ENCODE data around the gene GJC2.

Gene GJC2

GRCh38 chr1:228122921-228123441 lies 26.7 kb upstream of the GJC2 start:
- Histone ChIP-seq H3K27ac (ENCODE audit: low read length) (no peak overlapping the region), H3K4me1 (ENCODE audit: insufficient read depth, low read length) (no peaks in the 10 kb centered on the region), H3K79me2 (ENCODE audit: insufficient read depth, low read length) (no peaks in the 10 kb centered on the region), H3K4me3 (ENCODE audit: low read depth in 1 of 2, low read length in 2 of 2) (no peak overlapping the region), H2AFZ (ENCODE audit: low read depth, low read length) (no peak overlapping the region), H3K9me3 (ENCODE audit: insufficient read depth, low read length, severe bottlenecking) (peaks cover 9% of the 10 kb centered on the region), H3K4me2 (ENCODE audit: insufficient read depth, low read length) (no peak overlapping the region), H3K36me3 (ENCODE audit: insufficient read depth, low read length) (no peaks in the 10 kb centered on the region), H3K27me3 (ENCODE audit: insufficient read depth, low read length, poor library complexity) (peaks cover 9% of the 10 kb centered on the region), H4K20me1 (ENCODE audit: insufficient read depth, low read length) (no peaks in the 10 kb centered on the region), H3K9ac (ENCODE audit: low read depth, low read length) (no peak overlapping the region)
- ATAC-seq (ENCODE audit: insufficient read depth, low read depth) = no peak
- DNase-seq = no peak
- no peak for TF ChIP-seq CTCF (IDR thresholded peaks at IDR 0.05; ENCODE audit: borderline replicate concordance, extremely low read depth, low read length, poor library complexity, severe bottlenecking)
- no peak for TF ChIP-seq EZH2 (IDR thresholded peaks at IDR 0.05; ENCODE audit: borderline replicate concordance, low read depth, low read length, severe bottlenecking)

GRCh38 chr1:228123505-228123904 lies 26.2 kb upstream of the GJC2 start:
- Histone ChIP-seq H3K4me3 (ENCODE audit: low read depth in 1 of 2, low read length in 2 of 2) (no peak overlapping the region), H3K27ac (ENCODE audit: low read length) (no peak overlapping the region), H3K4me1 (ENCODE audit: insufficient read depth, low read length) (no peaks in the 10 kb centered on the region), H3K36me3 (ENCODE audit: insufficient read depth, low read length) (no peaks in the 10 kb centered on the region), H3K27me3 (ENCODE audit: insufficient read depth, low read length, poor library complexity) (peaks cover 9% of the 10 kb centered on the region), H3K79me2 (ENCODE audit: insufficient read depth, low read length) (no peaks in the 10 kb centered on the region), H3K4me2 (ENCODE audit: insufficient read depth, low read length) (no peak overlapping the region), H3K9me3 (ENCODE audit: insufficient read depth, low read length, severe bottlenecking) (peaks cover 6% of the 10 kb centered on the region), H4K20me1 (ENCODE audit: insufficient read depth, low read length) (no peaks in the 10 kb centered on the region), H3K9ac (ENCODE audit: low read depth, low read length) (no peak overlapping the region), H2AFZ (ENCODE audit: low read depth, low read length) (no peak overlapping the region)
- no peak for DNase-seq
- no peak for TF ChIP-seq CTCF (IDR thresholded peaks at IDR 0.05; ENCODE audit: borderline replicate concordance, extremely low read depth, low read length, poor library complexity, severe bottlenecking)
- no peak for TF ChIP-seq EZH2 (IDR thresholded peaks at IDR 0.05; ENCODE audit: borderline replicate concordance, low read depth, low read length, severe bottlenecking)
- no peak for ATAC-seq (ENCODE audit: insufficient read depth, low read depth)

- DNase-seq (no peak), ATAC-seq (ENCODE audit: insufficient read depth, low read depth) (no peak)
- Histone ChIP-seq H3K27ac (ENCODE audit: low read length) (no peak overlapping the region), H3K4me1 (ENCODE audit: insufficient read depth, low read length) (no peaks in the 10 kb centered on the region), H3K4me3 (ENCODE audit: low read depth in 1 of 2, low read length in 2 of 2) (no peak overlapping the region), H3K27me3 (ENCODE audit: insufficient read depth, low read length, poor library complexity) (peaks cover 9% of the 10 kb centered on the region), H3K9ac (ENCODE audit: low read depth, low read length) (no peak overlapping the region), H3K36me3 (ENCODE audit: insufficient read depth, low read length) (no peaks in the 10 kb centered on the region), H3K4me2 (ENCODE audit: insufficient read depth, low read length) (no peak overlapping the region), H3K9me3 (ENCODE audit: insufficient read depth, low read length, severe bottlenecking) (no peaks in the 10 kb centered on the region), H2AFZ (ENCODE audit: low read depth, low read length) (peak overlapping the region; percentile 41; the same call in 1 of the 2 replicates), H4K20me1 (ENCODE audit: insufficient read depth, low read length) (no peaks in the 10 kb centered on the region), H3K79me2 (ENCODE audit: insufficient read depth, low read length) (no peaks in the 10 kb centered on the region)
- TF ChIP-seq CTCF (IDR thresholded peaks at IDR 0.05; ENCODE audit: borderline replicate concordance, extremely low read depth, low read length, poor library complexity, severe bottlenecking) (no peak), EZH2 (IDR thresholded peaks at IDR 0.05; ENCODE audit: borderline replicate concordance, low read depth, low read length, severe bottlenecking) (no peak)
Observed at GRCh38 chr1:228125185-228125584, 24.5 kb upstream of the GJC2 start.

- Histone ChIP-seq H3K27me3 (ENCODE audit: insufficient read depth, low read length, poor library complexity) (peaks cover 13% of the 10 kb centered on the region), H3K27ac (ENCODE audit: low read length) (no peak overlapping the region), H3K36me3 (ENCODE audit: insufficient read depth, low read length) (no peaks in the 10 kb centered on the region), H3K79me2 (ENCODE audit: insufficient read depth, low read length) (no peaks in the 10 kb centered on the region), H3K4me3 (ENCODE audit: low read depth in 1 of 2, low read length in 2 of 2) (no peak overlapping the region), H3K9ac (ENCODE audit: low read depth, low read length) (no peak overlapping the region), H4K20me1 (ENCODE audit: insufficient read depth, low read length) (no peaks in the 10 kb centered on the region), H3K9me3 (ENCODE audit: insufficient read depth, low read length, severe bottlenecking) (no peaks in the 10 kb centered on the region), H3K4me2 (ENCODE audit: insufficient read depth, low read length) (no peak overlapping the region), H2AFZ (ENCODE audit: low read depth, low read length) (no peak overlapping the region), H3K4me1 (ENCODE audit: insufficient read depth, low read length) (peaks cover 3% of the 10 kb centered on the region; the same call in 1 of the 2 replicates)
- no peak for DNase-seq
- no peak for ATAC-seq (ENCODE audit: insufficient read depth, low read depth)
- TF ChIP-seq CTCF (IDR thresholded peaks at IDR 0.05; ENCODE audit: borderline replicate concordance, extremely low read depth, low read length, poor library complexity, severe bottlenecking) (no peak), EZH2 (IDR thresholded peaks at IDR 0.05; ENCODE audit: borderline replicate concordance, low read depth, low read length, severe bottlenecking) (no peak)
Observed at GRCh38 chr1:228131766-228132165, 18.0 kb upstream of the GJC2 start.

Measured in DND-41 (cell line).